ENCODE data around the gene GNG12.

DNA sequence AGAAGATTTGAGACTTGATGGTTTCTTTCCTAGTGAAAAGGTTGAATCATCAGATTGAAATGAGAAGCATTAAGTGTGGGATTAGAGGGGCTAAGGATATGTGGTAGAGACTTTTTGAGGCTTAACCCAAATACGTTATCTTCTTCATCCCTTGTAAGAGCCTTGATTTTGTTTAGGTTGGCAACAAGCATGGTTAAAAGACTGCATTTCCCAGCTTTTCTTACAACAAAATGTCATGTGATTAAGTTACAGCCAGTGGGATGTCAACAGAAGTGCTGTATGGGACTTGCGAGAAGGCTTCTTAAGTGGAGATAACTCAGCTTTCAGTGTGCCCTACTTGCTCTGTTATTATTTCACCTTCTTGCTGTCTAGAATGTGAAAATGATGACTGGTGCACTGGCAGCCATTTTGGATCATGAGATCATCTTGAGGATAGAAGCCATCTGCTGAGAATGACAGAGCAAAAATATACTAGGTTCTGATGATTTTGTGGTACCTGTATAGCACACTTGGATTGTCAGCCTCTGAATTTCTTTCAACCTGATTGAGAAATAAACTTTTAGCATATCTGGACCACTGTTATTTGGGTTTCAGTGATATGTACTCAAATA is 41.3 kb upstream of the GNG12 start:
- TF ChIP-seq POLR2A (IDR thresholded peaks at IDR 0.05) (no peak), POLR2AphosphoS5 (IDR thresholded peaks at IDR 0.05) (no peak)
- TF ChIP-seq, protein P1, sequence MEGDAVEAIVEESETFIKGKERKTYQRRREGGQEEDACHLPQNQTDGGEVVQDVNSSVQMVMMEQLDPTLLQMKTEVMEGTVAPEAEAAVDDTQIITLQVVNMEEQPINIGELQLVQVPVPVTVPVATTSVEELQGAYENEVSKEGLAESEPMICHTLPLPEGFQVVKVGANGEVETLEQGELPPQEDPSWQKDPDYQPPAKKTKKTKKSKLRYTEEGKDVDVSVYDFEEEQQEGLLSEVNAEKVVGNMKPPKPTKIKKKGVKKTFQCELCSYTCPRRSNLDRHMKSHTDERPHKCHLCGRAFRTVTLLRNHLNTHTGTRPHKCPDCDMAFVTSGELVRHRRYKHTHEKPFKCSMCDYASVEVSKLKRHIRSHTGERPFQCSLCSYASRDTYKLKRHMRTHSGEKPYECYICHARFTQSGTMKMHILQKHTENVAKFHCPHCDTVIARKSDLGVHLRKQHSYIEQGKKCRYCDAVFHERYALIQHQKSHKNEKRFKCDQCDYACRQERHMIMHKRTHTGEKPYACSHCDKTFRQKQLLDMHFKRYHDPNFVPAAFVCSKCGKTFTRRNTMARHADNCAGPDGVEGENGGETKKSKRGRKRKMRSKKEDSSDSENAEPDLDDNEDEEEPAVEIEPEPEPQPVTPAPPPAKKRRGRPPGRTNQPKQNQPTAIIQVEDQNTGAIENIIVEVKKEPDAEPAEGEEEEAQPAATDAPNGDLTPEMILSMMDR (IDR thresholded peaks at IDR 0.05) = no peak

Measured in upper lobe of left lung (tissue), 4 donors.